ENCODE measurements around the gene GBA3.

- no peak for TF ChIP-seq CTCF (IDR thresholded peaks at IDR 0.05)
- no peak for TF ChIP-seq POLR2A (IDR thresholded peaks at IDR 0.05)
Measured at GRCh38 chr4:22842360-22843018, 149.8 kb downstream of the GBA3 start.

All from Peyer's patch (tissue), 4 donors.